HFFc6 (cell line): Measurements from ENCODE around the gene HOPX. TPM values are rescaled to one million over a fixed set of nuclear protein-coding genes. Genes with fewer than 3 reads are reported as not detected.
"Not testable (repeated sequence)": the region's sequence is repeated elsewhere in the genome, so short reads cannot be mapped to it uniquely, and the experiment has no call there.

Experiments used
- DNase-seq: peaks from one replicate; pipeline ENCODE4 v3.0.0-alpha.2; 2018
- H3K27ac Mint-ChIP-seq: 2 replicates; pipeline ENCODE4 v1.8.0; 2020; ENCODE audit warnings: mild to moderate bottlenecking, mixed read lengths
- H3K27me3 Mint-ChIP-seq: 2 replicates; pipeline ENCODE4 v1.8.0; 2021; ENCODE audit warnings: mild to moderate bottlenecking, moderate library complexity, mixed read lengths; ENCODE audit not compliant: insufficient read depth
- H3K36me3 Mint-ChIP-seq: 2 replicates; pipeline ENCODE4 v1.8.0; 2021; ENCODE audit warnings: low read depth, mixed read lengths
- H3K4me1 Mint-ChIP-seq: 2 replicates; pipeline ENCODE4 v1.8.0; 2020; ENCODE audit warnings: low read depth, mixed read lengths
- H3K4me3 Mint-ChIP-seq: 2 replicates; pipeline ENCODE4 v1.8.0; 2020; ENCODE audit warnings: mild to moderate bottlenecking, moderate library complexity, mixed read lengths
- H3K9me3 Mint-ChIP-seq: 2 replicates; pipeline ENCODE4 v1.8.0; 2020; ENCODE audit warnings: mild to moderate bottlenecking, mixed read lengths
- total RNA-seq, 6 experiments: library from RNA; stranded (reverse); fragmentation: NEBNext Ultra II Directional; extraction: Animal tissue kit (Norgen Biotek cat#: 25700); gene quantifications; 2 replicates in 1 of 6; 3 replicates in 5 of 6; pipeline ENCODE4 v1.2.3, GENCODE V29; 2021
- TF ChIP-seq, protein P1 (sequence below): fragments of 200-600 bp; sonication (generic); IDR thresholded peaks from 2 replicates; pipeline ENCODE4 v1.5.0; 2021; ENCODE audit warnings: antibody characterized with exemption, mild to moderate bottlenecking

Gene HOPX
- total RNA-seq, 6 experiments from 2014 or later: not detected

DNA sequence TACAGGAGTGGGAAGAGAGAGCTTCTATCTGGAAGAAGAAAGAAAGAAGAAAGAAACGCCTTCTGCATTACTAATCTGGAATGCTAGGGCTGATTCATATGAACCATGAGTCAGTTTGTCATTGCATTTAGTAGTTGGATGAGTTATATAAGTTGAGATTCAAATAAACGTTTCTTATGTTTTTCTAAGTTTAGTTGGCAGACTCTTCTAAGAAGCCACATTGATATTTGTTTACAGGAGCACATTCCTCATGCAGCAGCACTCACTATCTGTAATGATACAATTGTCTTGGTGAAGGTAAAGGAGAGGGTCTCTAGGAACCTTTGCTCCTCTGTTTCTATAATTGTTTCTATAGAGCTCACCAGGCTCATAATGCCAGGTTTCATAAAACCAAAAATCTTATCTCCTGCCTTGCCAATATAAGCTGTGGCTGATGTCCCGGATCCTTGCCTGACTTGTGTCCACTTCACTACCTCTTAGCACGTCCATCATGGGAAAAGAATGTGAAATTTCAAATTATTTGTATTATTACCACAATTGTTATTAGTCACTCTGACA lies 39.5 kb downstream of the HOPX start:
- TF ChIP-seq, protein P1, sequence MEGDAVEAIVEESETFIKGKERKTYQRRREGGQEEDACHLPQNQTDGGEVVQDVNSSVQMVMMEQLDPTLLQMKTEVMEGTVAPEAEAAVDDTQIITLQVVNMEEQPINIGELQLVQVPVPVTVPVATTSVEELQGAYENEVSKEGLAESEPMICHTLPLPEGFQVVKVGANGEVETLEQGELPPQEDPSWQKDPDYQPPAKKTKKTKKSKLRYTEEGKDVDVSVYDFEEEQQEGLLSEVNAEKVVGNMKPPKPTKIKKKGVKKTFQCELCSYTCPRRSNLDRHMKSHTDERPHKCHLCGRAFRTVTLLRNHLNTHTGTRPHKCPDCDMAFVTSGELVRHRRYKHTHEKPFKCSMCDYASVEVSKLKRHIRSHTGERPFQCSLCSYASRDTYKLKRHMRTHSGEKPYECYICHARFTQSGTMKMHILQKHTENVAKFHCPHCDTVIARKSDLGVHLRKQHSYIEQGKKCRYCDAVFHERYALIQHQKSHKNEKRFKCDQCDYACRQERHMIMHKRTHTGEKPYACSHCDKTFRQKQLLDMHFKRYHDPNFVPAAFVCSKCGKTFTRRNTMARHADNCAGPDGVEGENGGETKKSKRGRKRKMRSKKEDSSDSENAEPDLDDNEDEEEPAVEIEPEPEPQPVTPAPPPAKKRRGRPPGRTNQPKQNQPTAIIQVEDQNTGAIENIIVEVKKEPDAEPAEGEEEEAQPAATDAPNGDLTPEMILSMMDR: peak; percentile 71
- H3K9me3 Mint-ChIP-seq: peaks cover 8% of the 10 kb centered on the region
- DNase-seq: peak; percentile 94
- peaks cover 28% of the 10 kb centered on the region for H3K27me3 Mint-ChIP-seq
- H3K4me3 Mint-ChIP-seq: peak overlapping the region; percentile 27; the same call in 1 of the 2 replicates
- peak overlapping the region; percentile 85 for H3K27ac Mint-ChIP-seq
- H3K4me1 Mint-ChIP-seq: peaks cover 29% of the 10 kb centered on the region
- peaks cover 14% of the 10 kb centered on the region for H3K36me3 Mint-ChIP-seq

DNA sequence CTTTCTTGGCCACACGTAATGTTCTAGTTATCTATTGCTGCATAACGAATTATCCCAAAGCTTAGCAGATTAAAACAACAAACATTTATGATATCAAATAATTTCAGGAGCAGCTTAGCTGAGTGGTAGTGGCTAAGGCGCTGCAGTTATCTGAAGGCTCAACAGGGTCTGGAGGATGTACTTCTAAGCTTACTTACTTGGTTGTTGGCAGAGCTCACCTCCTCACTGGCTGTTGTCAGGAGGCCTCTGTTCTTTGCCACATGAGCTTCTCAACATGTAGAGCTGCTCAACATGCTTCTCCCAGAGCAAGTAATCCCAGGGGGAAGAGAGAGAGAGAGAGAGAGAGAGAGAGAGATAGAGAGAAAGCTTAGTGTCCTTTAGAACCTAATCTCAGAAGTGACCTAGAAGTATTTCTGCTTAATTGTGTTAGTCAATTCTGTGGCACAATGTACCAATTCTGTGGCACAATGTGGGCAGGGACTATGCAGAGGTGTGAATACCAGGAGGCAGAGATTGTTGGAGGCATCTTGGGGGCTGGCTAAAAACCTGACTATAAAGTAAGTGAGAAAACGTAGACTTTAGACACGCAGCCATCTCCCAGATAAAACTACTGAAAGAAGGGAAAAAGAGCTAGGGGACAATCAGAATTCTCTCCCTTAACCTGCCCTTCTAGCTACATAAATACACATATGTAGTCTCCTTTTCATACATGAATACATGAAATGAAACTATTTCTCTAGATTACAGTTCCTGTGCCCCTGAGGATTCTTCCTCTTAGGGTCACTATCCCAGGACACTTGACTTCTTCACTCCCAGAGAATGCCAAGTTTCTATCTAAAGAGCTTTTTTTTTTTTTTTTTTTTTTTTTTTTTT lies 40.2 kb downstream of the HOPX start:
- DNase-seq: no peak
- Mint-ChIP-seq H3K36me3 (peaks cover 7% of the 10 kb centered on the region; the same call in 1 of the 2 replicates), H3K27me3 (peaks cover 28% of the 10 kb centered on the region), H3K4me1 (peaks cover 29% of the 10 kb centered on the region), H3K4me3 (no peak overlapping the region; the same call in 1 of the 2 replicates), H3K27ac (peak overlapping the region; percentile 85), H3K9me3 (peaks cover 1% of the 10 kb centered on the region)
- TF ChIP-seq, protein P1: no peak

DNA sequence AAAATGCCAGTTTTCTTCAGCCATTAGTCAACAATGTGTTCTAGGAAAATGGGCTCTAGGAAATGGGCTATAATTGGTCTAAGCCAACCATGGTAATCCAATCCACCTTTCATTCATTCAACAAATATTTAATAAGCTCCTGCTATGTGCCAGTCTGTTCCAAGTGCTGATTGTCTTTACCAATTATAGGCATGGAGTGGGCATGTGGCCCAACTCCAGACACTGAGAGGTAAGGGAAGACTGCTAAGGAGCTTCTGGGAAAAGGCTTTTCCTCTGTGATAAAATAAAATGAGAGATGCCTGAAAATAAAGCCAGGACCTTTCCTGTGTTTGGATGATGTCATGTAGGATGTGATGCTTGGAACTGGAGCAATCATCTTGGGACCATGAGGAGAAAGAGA lies 43.3 kb downstream of the HOPX start:
- peaks cover 16% of the 10 kb centered on the region for H3K27me3 Mint-ChIP-seq
- peaks cover 7% of the 10 kb centered on the region for H3K9me3 Mint-ChIP-seq
- no peak overlapping the region for H3K27ac Mint-ChIP-seq
- H3K36me3 Mint-ChIP-seq: peaks cover 12% of the 10 kb centered on the region; the same call in 1 of the 2 replicates
- no peak overlapping the region for H3K4me3 Mint-ChIP-seq
- peaks cover 29% of the 10 kb centered on the region for H3K4me1 Mint-ChIP-seq
- no peak for DNase-seq
- TF ChIP-seq, protein P1: no peak

DNA sequence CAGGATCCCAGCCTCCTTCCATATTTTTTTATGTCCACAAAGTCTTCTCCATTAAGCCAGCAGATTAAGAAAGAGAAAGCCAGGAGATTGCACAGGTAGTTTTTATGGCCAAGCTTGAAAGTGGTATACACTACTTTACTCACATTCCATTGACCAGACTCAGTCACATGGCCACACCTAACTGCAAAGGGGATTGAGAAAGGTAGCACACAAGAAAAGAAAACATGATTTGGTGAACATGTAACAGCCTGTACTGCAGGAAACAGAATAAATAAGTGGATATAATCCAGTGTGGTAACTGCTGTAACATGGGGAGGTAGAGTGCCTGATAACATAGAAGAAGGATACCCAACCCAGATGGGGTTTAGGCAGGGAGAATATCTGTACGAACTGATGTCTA lies 43.9 kb downstream of the HOPX start:
- peaks cover 12% of the 10 kb centered on the region; the same call in 1 of the 2 replicates for H3K36me3 Mint-ChIP-seq
- DNase-seq: no peak
- H3K27me3 Mint-ChIP-seq: peaks cover 16% of the 10 kb centered on the region
- H3K4me3 Mint-ChIP-seq: no peak overlapping the region
- peaks cover 7% of the 10 kb centered on the region for H3K9me3 Mint-ChIP-seq
- peaks cover 26% of the 10 kb centered on the region for H3K4me1 Mint-ChIP-seq
- no peak overlapping the region for H3K27ac Mint-ChIP-seq
- TF ChIP-seq, protein P1: no peak

DNA sequence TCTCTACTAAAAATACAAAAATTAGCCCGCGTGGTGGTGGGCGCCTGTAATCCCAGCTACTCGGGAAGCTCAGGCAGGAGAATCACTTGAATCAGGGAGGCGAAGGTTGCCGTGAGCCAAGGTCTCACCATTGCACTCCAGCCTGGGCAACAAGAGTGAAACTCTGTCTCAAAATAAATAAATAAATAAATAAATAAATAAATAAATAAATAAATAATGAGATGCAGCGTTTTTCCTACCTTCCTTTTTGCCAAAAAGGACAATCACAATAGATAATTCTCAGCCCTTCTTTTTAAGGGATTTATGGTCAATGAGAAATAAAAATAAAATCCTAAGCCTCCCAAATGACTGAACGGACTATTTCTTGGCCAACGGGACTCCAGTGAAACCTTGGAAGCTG lies 46.1 kb downstream of the HOPX start:
- H3K36me3 Mint-ChIP-seq: peaks cover 12% of the 10 kb centered on the region; the same call in 1 of the 2 replicates
- peaks cover 12% of the 10 kb centered on the region for H3K4me1 Mint-ChIP-seq
- not testable (repeated sequence) for DNase-seq, H3K27ac Mint-ChIP-seq, H3K9me3 Mint-ChIP-seq, H3K4me3 Mint-ChIP-seq
- peaks cover 19% of the 10 kb centered on the region for H3K27me3 Mint-ChIP-seq

DNA sequence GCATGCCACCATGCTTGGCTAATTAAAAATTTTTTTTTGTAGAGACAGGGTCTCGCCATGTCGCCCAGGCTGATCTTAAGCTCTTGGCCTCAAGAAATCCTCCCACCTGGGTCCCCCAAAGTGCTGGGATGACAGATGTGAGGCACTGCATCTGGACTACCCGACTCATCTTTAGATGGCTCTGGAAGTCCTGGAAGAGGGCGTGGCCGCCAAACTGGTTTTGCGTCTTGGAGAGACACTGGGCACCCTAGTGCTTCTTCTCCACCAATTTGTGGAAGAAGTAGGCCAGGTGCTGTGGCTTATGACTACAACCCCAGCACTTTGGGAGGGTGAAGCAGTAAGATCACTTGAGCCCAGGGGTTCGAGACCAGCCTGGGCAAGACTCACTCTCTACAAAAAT lies 47.6 kb downstream of the HOPX start:
- peaks cover 8% of the 10 kb centered on the region for H3K4me1 Mint-ChIP-seq
- DNase-seq: no peak
- H3K27ac Mint-ChIP-seq: no peak overlapping the region
- no peak overlapping the region for H3K4me3 Mint-ChIP-seq
- TF ChIP-seq, protein P1: no peak
- H3K9me3 Mint-ChIP-seq: peaks cover 7% of the 10 kb centered on the region
- H3K27me3 Mint-ChIP-seq: peaks cover 13% of the 10 kb centered on the region
- H3K36me3 Mint-ChIP-seq: peaks cover 6% of the 10 kb centered on the region; the same call in 1 of the 2 replicates
